ENCODE data around the gene CEP162.
"Not testable (repeated sequence)": the region's sequence is repeated elsewhere in the genome, so short reads cannot be mapped to it uniquely, and the experiment has no call there.

Gene CEP162

DNA sequence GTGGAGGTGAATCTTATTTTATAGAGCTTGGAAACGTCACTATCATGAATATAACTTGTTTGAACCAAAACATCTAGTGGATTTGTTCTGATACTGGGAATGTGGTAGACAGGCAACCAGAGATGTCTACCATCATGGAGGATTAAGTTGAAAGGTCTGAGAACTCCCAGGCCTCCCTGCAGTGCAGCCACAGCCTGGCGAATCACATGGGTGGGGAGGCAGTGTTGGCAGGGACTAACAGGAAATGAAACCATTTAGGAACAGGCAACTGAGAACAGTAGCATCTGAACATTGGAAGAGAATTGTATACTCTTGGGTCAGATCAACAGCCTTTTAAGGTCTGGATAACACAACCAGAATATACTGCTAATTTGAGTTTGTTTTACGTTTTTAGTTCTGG lies 22.3 kb upstream of the CEP162 start:
- TF ChIP-seq, protein P1, sequence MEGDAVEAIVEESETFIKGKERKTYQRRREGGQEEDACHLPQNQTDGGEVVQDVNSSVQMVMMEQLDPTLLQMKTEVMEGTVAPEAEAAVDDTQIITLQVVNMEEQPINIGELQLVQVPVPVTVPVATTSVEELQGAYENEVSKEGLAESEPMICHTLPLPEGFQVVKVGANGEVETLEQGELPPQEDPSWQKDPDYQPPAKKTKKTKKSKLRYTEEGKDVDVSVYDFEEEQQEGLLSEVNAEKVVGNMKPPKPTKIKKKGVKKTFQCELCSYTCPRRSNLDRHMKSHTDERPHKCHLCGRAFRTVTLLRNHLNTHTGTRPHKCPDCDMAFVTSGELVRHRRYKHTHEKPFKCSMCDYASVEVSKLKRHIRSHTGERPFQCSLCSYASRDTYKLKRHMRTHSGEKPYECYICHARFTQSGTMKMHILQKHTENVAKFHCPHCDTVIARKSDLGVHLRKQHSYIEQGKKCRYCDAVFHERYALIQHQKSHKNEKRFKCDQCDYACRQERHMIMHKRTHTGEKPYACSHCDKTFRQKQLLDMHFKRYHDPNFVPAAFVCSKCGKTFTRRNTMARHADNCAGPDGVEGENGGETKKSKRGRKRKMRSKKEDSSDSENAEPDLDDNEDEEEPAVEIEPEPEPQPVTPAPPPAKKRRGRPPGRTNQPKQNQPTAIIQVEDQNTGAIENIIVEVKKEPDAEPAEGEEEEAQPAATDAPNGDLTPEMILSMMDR (IDR thresholded peaks at IDR 0.05; ENCODE audit: low read depth, low read length, missing control alignments): no peak
- in situ Hi-C loops (cut with HindIII; ENCODE audit: low pct_ligation_motif_present, low sequenced_read_pairs): no loop called here
- Histone ChIP-seq H3K36me3 (replicated peaks) (no peaks in the 10 kb centered on the region), H3K27ac (no peak overlapping the region), H3K4me3 (ENCODE audit: low read depth, low read length) (no peak overlapping the region), H3K27me3 (replicated peaks) (no peaks in the 10 kb centered on the region)
- no peak for DNase-seq

DNA sequence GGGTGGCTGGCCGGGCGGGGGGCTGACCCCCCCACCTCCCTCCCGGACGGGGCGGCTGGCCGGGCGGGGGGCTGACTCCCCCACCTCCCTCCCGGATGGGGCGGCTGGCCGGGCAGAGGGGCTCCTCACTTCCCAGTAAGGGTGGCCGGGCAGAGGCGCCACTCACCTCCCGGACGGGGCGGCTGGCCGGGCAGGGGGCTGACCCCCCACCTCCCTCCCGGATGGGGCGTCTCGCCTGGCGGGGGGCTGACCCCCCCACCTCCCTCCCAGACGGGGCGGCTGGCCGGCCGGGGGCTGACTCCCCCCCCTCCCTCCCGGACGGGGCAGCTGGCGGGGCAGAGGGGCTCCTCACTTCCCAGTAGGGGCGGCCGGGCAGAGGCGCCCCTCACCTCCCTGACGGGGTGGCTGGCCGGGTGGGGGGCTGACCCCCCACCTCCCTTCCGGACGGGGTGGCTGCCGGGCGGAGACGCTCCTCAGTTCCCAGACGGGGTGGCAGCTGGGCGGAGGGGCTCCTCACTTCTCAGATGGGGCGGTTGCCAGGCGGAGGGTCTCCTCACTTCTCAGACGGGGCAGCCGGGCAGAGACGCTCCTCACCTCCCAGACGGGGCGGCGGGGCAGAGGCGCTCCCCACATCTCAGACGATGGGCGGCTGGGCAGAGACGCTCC lies 17.1 kb upstream of the CEP162 start:
- in situ Hi-C loops (cut with HindIII; ENCODE audit: low pct_ligation_motif_present, low sequenced_read_pairs); DNase-seq; H3K36me3 ChIP-seq (replicated peaks); H3K4me3 ChIP-seq (ENCODE audit: low read depth, low read length); H3K27me3 ChIP-seq (replicated peaks); H3K27ac ChIP-seq: not testable (repeated sequence)

DNA sequence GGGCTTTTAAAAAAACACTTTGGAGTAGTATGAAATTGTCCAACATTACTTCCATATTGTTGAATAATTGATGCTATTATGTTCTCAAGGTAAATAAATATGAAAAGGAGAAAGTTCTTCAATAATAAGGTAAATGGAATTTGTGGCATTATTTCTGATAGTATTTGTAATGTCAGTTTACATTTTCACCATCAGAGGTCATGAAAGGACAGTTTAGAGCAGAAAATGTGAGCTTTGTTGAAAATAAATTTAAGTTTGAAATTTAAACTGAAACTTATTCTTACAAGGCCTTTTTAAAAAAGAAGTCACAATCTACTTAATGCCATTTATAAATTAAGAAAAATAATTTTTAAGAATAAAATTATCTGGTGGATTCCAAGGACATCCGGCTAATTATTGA lies 15.8 kb upstream of the CEP162 start:
- Histone ChIP-seq H3K36me3 (replicated peaks) (no peaks in the 10 kb centered on the region), H3K27ac (no peak overlapping the region), H3K4me3 (ENCODE audit: low read depth, low read length) (no peak overlapping the region), H3K27me3 (replicated peaks) (no peaks in the 10 kb centered on the region)
- TF ChIP-seq, protein P1 (IDR thresholded peaks at IDR 0.05; ENCODE audit: low read depth, low read length, missing control alignments): no peak
- in situ Hi-C loops (cut with HindIII; ENCODE audit: low pct_ligation_motif_present, low sequenced_read_pairs): no loop called here
- DNase-seq: no peak

DNA sequence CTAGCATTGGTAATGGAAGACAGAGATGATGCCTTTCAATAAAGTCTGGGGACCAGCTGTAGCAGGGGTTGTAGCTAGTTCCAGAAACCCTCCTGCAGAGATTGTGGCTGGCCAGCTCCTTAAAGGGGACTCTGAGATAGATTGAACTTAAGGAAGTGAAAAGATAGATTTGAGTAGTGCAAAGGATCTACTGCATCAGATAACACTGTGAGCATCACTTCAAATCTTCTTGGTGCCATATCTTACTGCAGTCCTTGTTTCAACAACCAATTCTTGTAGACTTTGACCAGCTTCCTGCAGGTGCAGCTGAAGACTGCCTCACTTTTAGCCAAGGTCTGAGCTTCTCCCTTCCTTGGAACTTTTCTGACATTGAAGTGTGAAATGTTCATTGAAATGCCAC lies 14.8 kb upstream of the CEP162 start:
- Histone ChIP-seq H3K27me3 (replicated peaks) (no peaks in the 10 kb centered on the region), H3K27ac (no peak overlapping the region), H3K4me3 (ENCODE audit: low read depth, low read length) (no peak overlapping the region), H3K36me3 (replicated peaks) (no peaks in the 10 kb centered on the region)
- no peak for DNase-seq
- TF ChIP-seq, protein P1 (IDR thresholded peaks at IDR 0.05; ENCODE audit: low read depth, low read length, missing control alignments): no peak
- in situ Hi-C loops (cut with HindIII; ENCODE audit: low pct_ligation_motif_present, low sequenced_read_pairs): no loop called here

DNA sequence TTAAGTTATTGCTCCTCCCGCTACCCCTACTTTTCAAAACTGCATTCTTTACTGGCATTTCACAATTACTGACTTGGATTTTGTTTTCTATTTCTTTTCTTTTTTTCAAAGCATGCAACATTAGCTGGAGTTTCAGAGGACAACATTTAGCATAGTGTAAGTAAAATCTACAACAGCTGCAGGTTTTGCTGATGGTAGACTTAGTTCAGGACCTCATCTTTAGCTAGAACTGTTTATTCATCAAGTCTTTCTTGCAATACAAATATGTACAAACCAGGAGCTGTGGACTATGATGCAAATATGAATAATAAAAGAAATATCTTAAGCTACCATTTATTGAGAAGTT lies 728 bp upstream of the CEP162 start:
- DNase-seq: no peak
- no peaks in the 10 kb centered on the region for H3K36me3 ChIP-seq (replicated peaks)
- in situ Hi-C loops (cut with HindIII; ENCODE audit: low pct_ligation_motif_present, low sequenced_read_pairs): no loop called here
- H3K27ac ChIP-seq: no peak overlapping the region
- TF ChIP-seq, protein P1 (IDR thresholded peaks at IDR 0.05; ENCODE audit: low read depth, low read length, missing control alignments): no peak
- H3K4me3 ChIP-seq (ENCODE audit: low read depth, low read length): peak overlapping the region; percentile 80
- H3K27me3 ChIP-seq (replicated peaks): no peaks in the 10 kb centered on the region

DNA sequence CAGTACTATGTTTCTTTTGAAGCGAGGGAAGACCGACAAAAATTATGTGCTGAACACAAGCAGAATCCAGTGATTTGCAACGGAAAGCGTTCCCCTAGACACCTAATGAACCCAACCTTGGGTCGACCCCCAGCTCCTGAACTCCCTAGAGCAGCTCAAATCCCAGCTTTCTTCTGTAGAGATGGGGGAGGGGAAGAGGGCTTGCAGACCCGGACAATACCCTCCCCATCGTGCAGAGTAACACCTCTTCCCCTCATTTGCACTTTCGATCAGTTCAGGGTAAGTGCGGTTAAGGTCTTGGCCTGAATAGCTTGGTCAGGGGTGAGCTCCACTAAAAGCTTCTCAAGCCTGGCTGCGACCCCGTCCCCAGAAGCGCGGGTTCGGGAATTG lies 404 bp downstream of the CEP162 start:
- Histone ChIP-seq H3K27ac (peak overlapping the region; percentile 75), H3K36me3 (replicated peaks) (no peaks in the 10 kb centered on the region), H3K27me3 (replicated peaks) (no peaks in the 10 kb centered on the region), H3K4me3 (ENCODE audit: low read depth, low read length) (peak overlapping the region; percentile 80)
- in situ Hi-C loops (cut with HindIII; ENCODE audit: low pct_ligation_motif_present, low sequenced_read_pairs): no loop called here
- TF ChIP-seq, protein P1 (IDR thresholded peaks at IDR 0.05; ENCODE audit: low read depth, low read length, missing control alignments): no peak
- DNase-seq: no peak
